Measurements from ENCODE around the gene HSD17B12. TPM values are rescaled to one million over a fixed set of nuclear protein-coding genes. Genes with fewer than 3 reads are reported as not detected.
A peak's percentile ranks its signal among the peaks of the same experiment; 100 is the strongest.

The HSD17B12 gene
- polyA plus RNA-seq, 1 donor (not counting 4 experiments of a cell fraction or from before 2014, with no cell fraction given), result 105 TPM

DNA sequence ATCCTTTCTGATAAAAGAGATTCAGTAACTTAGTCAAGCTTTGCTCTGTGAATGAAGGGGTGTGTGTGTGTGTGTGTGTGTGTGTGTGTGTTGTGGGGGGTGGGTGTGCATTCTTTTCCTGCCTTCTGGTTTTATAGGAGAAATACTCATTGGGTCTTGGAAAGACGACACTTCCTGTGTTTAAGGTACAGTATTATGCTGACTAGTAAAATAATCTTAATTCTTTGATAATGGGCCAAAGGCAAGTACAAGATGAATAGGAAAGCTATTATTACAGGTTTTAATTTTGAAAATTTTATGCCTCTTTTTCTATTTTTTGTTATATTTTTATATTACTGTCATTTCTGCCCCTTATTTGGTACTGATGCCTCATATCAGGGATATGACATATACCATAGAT is 26.1 kb downstream of the HSD17B12 start:
- H3K9me1 ChIP-seq (ENCODE audit: control insufficient read depth, extremely low read depth, insufficient read depth, low read length), result peaks cover 3% of the 10 kb centered on the region
- TF ChIP-seq EZH2 (IDR thresholded peaks at IDR 0.05; ENCODE audit: low read length), result no peak
- TF ChIP-seq, protein P1, sequence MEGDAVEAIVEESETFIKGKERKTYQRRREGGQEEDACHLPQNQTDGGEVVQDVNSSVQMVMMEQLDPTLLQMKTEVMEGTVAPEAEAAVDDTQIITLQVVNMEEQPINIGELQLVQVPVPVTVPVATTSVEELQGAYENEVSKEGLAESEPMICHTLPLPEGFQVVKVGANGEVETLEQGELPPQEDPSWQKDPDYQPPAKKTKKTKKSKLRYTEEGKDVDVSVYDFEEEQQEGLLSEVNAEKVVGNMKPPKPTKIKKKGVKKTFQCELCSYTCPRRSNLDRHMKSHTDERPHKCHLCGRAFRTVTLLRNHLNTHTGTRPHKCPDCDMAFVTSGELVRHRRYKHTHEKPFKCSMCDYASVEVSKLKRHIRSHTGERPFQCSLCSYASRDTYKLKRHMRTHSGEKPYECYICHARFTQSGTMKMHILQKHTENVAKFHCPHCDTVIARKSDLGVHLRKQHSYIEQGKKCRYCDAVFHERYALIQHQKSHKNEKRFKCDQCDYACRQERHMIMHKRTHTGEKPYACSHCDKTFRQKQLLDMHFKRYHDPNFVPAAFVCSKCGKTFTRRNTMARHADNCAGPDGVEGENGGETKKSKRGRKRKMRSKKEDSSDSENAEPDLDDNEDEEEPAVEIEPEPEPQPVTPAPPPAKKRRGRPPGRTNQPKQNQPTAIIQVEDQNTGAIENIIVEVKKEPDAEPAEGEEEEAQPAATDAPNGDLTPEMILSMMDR (optimal IDR thresholded peaks at IDR 0.05 in 1 of 3, IDR thresholded peaks at IDR 0.05 in 1 of 3, conservative IDR thresholded peaks at IDR 0.05 in 1 of 3; ENCODE audit: extremely low read depth in 1 of 3, insufficient read depth in 2 of 3, low read length in 3 of 3), result no peak
- peaks cover 79% of the 10 kb centered on the region for H3K79me2 ChIP-seq (ENCODE audit: control insufficient read depth, insufficient read depth, low read length)
- no peaks in the 10 kb centered on the region for H3K4me1 ChIP-seq (ENCODE audit: control insufficient read depth, extremely low read depth, insufficient read depth, low read length)
- H4K20me1 ChIP-seq (ENCODE audit: control insufficient read depth, extremely low read depth, insufficient read depth, low read length), result peaks cover 6% of the 10 kb centered on the region
- H3K9me3 ChIP-seq (ENCODE audit: control insufficient read depth, low read depth, low read length), result no peaks in the 10 kb centered on the region
- FAIRE-seq (no peak), DNase-seq (ENCODE audit: low read depth, low spot score) (no peak)
- H3K4me3 ChIP-seq (ENCODE audit: control insufficient read depth in 2 of 3, extremely low read depth in 1 of 3, insufficient read depth in 2 of 3, low read depth in 1 of 3, low read length in 3 of 3), result no peak overlapping the region
- no peak overlapping the region for H2AFZ ChIP-seq (ENCODE audit: control insufficient read depth, low read length)
- H3K27ac ChIP-seq (ENCODE audit: control insufficient read depth, insufficient read depth, low read length), result no peak overlapping the region
- no peaks in the 10 kb centered on the region for H3K27me3 ChIP-seq (ENCODE audit: control insufficient read depth, extremely low read depth, insufficient read depth, low read length)
- peaks cover 0 to 5% of the 10 kb centered on the region in 2 experiments for H3K36me3 ChIP-seq (ENCODE audit: control insufficient read depth in 2 of 2, extremely low read depth in 1 of 2, insufficient read depth in 2 of 2, low read length in 2 of 2)
- dilution Hi-C loops (cut with MboI; ENCODE audit: extremely low pct_ligation_motif_present, low sequenced_read_pairs), result no loop called here
- no peak overlapping the region for H3K9ac ChIP-seq (ENCODE audit: control insufficient read depth, extremely low read depth, insufficient read depth, low read length)
- no peak overlapping the region for H3K4me2 ChIP-seq (ENCODE audit: control insufficient read depth, extremely low read depth, insufficient read depth, low read depth, low read length)

DNA sequence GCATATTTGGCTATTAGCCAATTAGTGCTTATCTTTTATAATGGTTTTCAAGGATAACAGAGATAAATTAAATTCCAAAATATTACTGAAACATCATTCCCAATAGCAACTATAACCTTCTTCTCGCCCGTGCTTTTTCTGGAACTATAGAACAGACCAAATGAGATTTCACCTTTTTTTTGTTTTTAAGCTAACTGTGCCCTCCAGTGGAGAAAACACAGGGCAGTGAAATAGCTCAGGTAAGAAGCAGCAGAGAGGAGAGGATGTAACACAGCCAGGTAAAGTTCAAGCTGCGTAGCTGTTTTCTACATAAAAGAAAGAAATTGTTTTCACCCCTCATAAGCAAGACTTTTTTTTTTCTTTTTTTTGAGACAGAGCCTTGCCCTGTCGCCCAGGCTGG is 28.2 kb downstream of the HSD17B12 start:
- peaks cover 0 to 5% of the 10 kb centered on the region in 2 experiments for H3K36me3 ChIP-seq (ENCODE audit: control insufficient read depth in 2 of 2, extremely low read depth in 1 of 2, insufficient read depth in 2 of 2, low read length in 2 of 2)
- no peak overlapping the region for H3K9ac ChIP-seq (ENCODE audit: control insufficient read depth, extremely low read depth, insufficient read depth, low read length)
- FAIRE-seq, result no peak
- H4K20me1 ChIP-seq (ENCODE audit: control insufficient read depth, extremely low read depth, insufficient read depth, low read length), result peaks cover 6% of the 10 kb centered on the region
- peaks cover 82% of the 10 kb centered on the region for H3K79me2 ChIP-seq (ENCODE audit: control insufficient read depth, insufficient read depth, low read length)
- DNase-seq (ENCODE audit: low read depth, low spot score), result no peak
- no peaks in the 10 kb centered on the region for H3K4me1 ChIP-seq (ENCODE audit: control insufficient read depth, extremely low read depth, insufficient read depth, low read length)
- TF ChIP-seq, protein P1 (optimal IDR thresholded peaks at IDR 0.05 in 1 of 3, IDR thresholded peaks at IDR 0.05 in 1 of 3, conservative IDR thresholded peaks at IDR 0.05 in 1 of 3; ENCODE audit: extremely low read depth in 1 of 3, insufficient read depth in 2 of 3, low read length in 3 of 3), result peak in 2 of 3 experiments; percentile 20 to 26
- no peak for TF ChIP-seq EZH2 (IDR thresholded peaks at IDR 0.05; ENCODE audit: low read length)
- no peaks in the 10 kb centered on the region for H3K27me3 ChIP-seq (ENCODE audit: control insufficient read depth, extremely low read depth, insufficient read depth, low read length)
- H2AFZ ChIP-seq (ENCODE audit: control insufficient read depth, low read length), result no peak overlapping the region
- no peak overlapping the region for H3K27ac ChIP-seq (ENCODE audit: control insufficient read depth, insufficient read depth, low read length)
- H3K9me1 ChIP-seq (ENCODE audit: control insufficient read depth, extremely low read depth, insufficient read depth, low read length), result peaks cover 3% of the 10 kb centered on the region
- no peak overlapping the region for H3K4me3 ChIP-seq (ENCODE audit: control insufficient read depth in 2 of 3, extremely low read depth in 1 of 3, insufficient read depth in 2 of 3, low read depth in 1 of 3, low read length in 3 of 3)
- H3K4me2 ChIP-seq (ENCODE audit: control insufficient read depth, extremely low read depth, insufficient read depth, low read depth, low read length), result no peak overlapping the region
- H3K9me3 ChIP-seq (ENCODE audit: control insufficient read depth, low read depth, low read length), result no peaks in the 10 kb centered on the region
- dilution Hi-C loops (cut with MboI; ENCODE audit: extremely low pct_ligation_motif_present, low sequenced_read_pairs), result no loop called here

Data from keratinocyte (primary cell).